ENCODE measurements around the gene GOSR1. TPM values are rescaled to one million over a fixed set of nuclear protein-coding genes. Genes with fewer than 3 reads are reported as not detected.
"Not testable (repeated sequence)": the region's sequence is repeated elsewhere in the genome, so short reads cannot be mapped to it uniquely, and the experiment has no call there.

GOSR1 gene
- polyA plus RNA-seq, 2 of the 4 experiments (the other 2 are of a cell fraction): 48.8 to 49.6 TPM

DNA sequence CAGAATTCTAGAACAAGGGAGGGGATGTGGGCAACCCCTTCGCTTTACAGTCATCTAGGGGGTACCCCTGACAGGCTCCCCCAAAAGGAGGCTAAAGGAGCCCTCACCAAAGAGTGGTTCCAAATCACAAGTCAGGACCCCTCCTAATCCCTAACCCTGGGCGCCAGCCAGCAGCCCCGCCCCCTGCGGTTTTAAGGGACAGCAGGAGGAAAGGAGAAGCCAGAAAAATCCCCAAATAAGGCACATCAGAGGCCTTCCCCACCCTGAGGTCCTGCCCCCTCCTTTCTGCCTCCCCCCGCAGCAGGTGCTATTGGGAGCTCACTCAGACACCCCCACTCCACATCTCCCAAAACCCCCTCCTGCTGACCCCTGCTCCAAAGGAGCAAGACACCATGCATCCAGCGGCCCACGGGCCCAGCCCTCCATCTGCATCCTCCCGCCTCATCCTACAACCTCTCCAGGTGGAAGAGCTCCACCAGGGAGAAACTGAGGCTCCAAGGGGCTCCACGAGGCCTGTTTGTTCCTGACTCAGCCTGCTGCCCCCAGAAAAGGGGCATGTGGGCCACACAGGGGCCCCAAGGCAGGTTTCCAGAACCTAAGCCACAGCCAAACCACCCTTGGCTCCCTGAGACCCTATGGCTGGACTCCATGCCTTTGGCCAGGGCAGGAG lies 93.5 kb downstream of the GOSR1 start:
- no peak overlapping the region for H3K4me2 ChIP-seq
- ChIA-PET CTCF (interaction anchor here (0.9 to 1.3 kb wide), 3 partner anchors 25 to 50 kb away, joined by 3 to 4 read pairs (median 3); no protein-coding TSS in a partner anchor), POLR2A (no interaction called here)
- TF ChIP-seq RCOR1 (IDR thresholded peaks at IDR 0.05; ENCODE audit: low read depth, low read length) (no peak), ESRRA (IDR thresholded peaks at IDR 0.05; ENCODE audit: borderline replicate concordance, low read length) (no peak), SMC3 (IDR thresholded peaks at IDR 0.05) (no peak), ZC3H11A (IDR thresholded peaks at IDR 0.05) (no peak), POLR2A (IDR thresholded peaks at IDR 0.05; ENCODE audit: low read length) (no peak), MAX (IDR thresholded peaks at IDR 0.05) (no peak), RAD21 (conservative IDR thresholded peaks at IDR 0.05 in 1 of 2, IDR thresholded peaks at IDR 0.05 in 1 of 2) (no peak), CHD4 (IDR thresholded peaks at IDR 0.05; ENCODE audit: borderline replicate concordance) (no peak), MAFK (IDR thresholded peaks at IDR 0.05; ENCODE audit: partially characterized antibody) (no peak), SREBF2 (IDR thresholded peaks at IDR 0.05) (no peak), RNF2 (IDR thresholded peaks at IDR 0.05; ENCODE audit: borderline replicate concordance, low read depth) (no peak), KDM1A (IDR thresholded peaks at IDR 0.05; ENCODE audit: low read depth) (no peak), EHMT2 (IDR thresholded peaks at IDR 0.05; ENCODE audit: low read depth) (no peak), TFCP2L1 (CRISPR knock-in tag; IDR thresholded peaks at IDR 0.05) (no peak), PHF8 (IDR thresholded peaks at IDR 0.05; ENCODE audit: borderline replicate concordance, low read depth) (no peak), NPAS2 (CRISPR knock-in tag; IDR thresholded peaks at IDR 0.05; ENCODE audit: borderline replicate concordance) (no peak)
- TF ChIP-seq, protein P1, sequence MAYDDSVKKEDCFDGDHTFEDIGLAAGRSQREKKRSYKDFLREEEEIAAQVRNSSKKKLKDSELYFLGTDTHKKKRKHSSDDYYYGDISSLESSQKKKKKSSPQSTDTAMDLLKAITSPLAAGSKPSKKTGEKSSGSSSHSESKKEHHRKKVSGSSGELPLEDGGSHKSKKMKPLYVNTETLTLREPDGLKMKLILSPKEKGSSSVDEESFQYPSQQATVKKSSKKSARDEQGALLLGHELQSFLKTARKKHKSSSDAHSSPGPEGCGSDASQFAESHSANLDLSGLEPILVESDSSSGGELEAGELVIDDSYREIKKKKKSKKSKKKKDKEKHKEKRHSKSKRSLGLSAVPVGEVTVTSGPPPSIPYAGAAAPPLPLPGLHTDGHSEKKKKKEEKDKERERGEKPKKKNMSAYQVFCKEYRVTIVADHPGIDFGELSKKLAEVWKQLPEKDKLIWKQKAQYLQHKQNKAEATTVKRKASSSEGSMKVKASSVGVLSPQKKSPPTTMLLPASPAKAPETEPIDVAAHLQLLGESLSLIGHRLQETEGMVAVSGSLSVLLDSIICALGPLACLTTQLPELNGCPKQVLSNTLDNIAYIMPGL (CRISPR knock-in tag; IDR thresholded peaks at IDR 0.05; ENCODE audit: borderline replicate concordance): no peak
- TF ChIP-seq, protein P2, sequence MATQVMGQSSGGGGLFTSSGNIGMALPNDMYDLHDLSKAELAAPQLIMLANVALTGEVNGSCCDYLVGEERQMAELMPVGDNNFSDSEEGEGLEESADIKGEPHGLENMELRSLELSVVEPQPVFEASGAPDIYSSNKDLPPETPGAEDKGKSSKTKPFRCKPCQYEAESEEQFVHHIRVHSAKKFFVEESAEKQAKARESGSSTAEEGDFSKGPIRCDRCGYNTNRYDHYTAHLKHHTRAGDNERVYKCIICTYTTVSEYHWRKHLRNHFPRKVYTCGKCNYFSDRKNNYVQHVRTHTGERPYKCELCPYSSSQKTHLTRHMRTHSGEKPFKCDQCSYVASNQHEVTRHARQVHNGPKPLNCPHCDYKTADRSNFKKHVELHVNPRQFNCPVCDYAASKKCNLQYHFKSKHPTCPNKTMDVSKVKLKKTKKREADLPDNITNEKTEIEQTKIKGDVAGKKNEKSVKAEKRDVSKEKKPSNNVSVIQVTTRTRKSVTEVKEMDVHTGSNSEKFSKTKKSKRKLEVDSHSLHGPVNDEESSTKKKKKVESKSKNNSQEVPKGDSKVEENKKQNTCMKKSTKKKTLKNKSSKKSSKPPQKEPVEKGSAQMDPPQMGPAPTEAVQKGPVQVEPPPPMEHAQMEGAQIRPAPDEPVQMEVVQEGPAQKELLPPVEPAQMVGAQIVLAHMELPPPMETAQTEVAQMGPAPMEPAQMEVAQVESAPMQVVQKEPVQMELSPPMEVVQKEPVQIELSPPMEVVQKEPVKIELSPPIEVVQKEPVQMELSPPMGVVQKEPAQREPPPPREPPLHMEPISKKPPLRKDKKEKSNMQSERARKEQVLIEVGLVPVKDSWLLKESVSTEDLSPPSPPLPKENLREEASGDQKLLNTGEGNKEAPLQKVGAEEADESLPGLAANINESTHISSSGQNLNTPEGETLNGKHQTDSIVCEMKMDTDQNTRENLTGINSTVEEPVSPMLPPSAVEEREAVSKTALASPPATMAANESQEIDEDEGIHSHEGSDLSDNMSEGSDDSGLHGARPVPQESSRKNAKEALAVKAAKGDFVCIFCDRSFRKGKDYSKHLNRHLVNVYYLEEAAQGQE (IDR thresholded peaks at IDR 0.05): no peak
- TF ChIP-seq, protein P3, sequence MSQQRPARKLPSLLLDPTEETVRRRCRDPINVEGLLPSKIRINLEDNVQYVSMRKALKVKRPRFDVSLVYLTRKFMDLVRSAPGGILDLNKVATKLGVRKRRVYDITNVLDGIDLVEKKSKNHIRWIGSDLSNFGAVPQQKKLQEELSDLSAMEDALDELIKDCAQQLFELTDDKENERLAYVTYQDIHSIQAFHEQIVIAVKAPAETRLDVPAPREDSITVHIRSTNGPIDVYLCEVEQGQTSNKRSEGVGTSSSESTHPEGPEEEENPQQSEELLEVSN (IDR thresholded peaks at IDR 0.05; ENCODE audit: borderline replicate concordance, low read depth): no peak
- DNase-seq (ENCODE audit: low read depth in 1 of 2, low spot score in 1 of 2) (no peak), FAIRE-seq (no peak), ATAC-seq (no peak)
- no peaks in the 10 kb centered on the region for H3K4me1 ChIP-seq
- H3K4me3 ChIP-seq: no peak overlapping the region
- H3K9me3 ChIP-seq: no peaks in the 10 kb centered on the region
- WGBS (ENCODE audit: missing lambda C conversion rate): 62% methylated on average over 8 of the region's 9 CpGs
- H3K27ac ChIP-seq: no peak overlapping the region

- H3K9me3 ChIP-seq; H3K4me1 ChIP-seq; FAIRE-seq; H3K4me3 ChIP-seq; POLR2A ChIA-PET; H3K4me2 ChIP-seq; ATAC-seq; H3K27ac ChIP-seq; DNase-seq (ENCODE audit: low read depth in 1 of 2, low spot score in 1 of 2): not testable (repeated sequence)
- WGBS (ENCODE audit: missing lambda C conversion rate): 60% methylated on average over 14 of the region's 14 CpGs
- CTCF ChIA-PET: interaction anchor here (0.9 to 1.3 kb wide), 3 partner anchors 26 to 51 kb away, joined by 3 to 4 read pairs (median 3); no protein-coding TSS in a partner anchor
Observed at GRCh38 chr17:30571404-30571803, 94.2 kb downstream of the GOSR1 start.
